Lower leg skin (tissue), 4 donors: ENCODE measurements around the gene SLC5A8. TPM values are rescaled to one million over a fixed set of nuclear protein-coding genes. Genes with fewer than 3 reads are reported as not detected.

ENCODE experiments used
- DNase-seq, 2 donors: peaks; one replicate each; pipeline ENCODE4 v3.0.0-alpha.2; 2019; ENCODE audit warnings: low spot score in 2 of 2
- H3K4me3 ChIP-seq: fragments of 200-600 bp; sonication (generic); 2 replicates; pipeline ENCODE4 v1.5.1; 2017; ENCODE audit warnings: mild to moderate bottlenecking, low read depth; ENCODE audit not compliant: poor library complexity, severe bottlenecking
- CTCF ChIP-seq, 3 donors: fragments of 450-650 bp; IDR thresholded peaks; one replicate each; pipeline ENCODE4 v1.5.1; 2016; ENCODE audit warnings: antibody characterized with exemption in 3 of 3, mild to moderate bottlenecking in 3 of 3, moderate library complexity in 2 of 3
- POLR2A ChIP-seq, 2 donors: fragments of 450-650 bp; IDR thresholded peaks; one replicate each; pipeline ENCODE4 v1.6.1; 2016 to 2017; ENCODE audit warnings: antibody characterized with exemption in 2 of 2, mild to moderate bottlenecking in 1 of 2, moderate library complexity in 1 of 2
- WGBS, 2 donors: methylation state at CpG; one replicate each; pipeline ENCODE4 v1.1.5; 2018; 5-methylcytosine and 5-hydroxymethylcytosine counted together
- intact Hi-C: fragments of 100-400 bp; cut with DNase I; formaldehyde crosslinking; loops from one replicate; pipeline ENCODE4 v1.15.0; 2023; ENCODE audit warnings: low total_unique reads
- total RNA-seq, 4 donors: library from RNA; depleted of rRNA; stranded (reverse); fragments of >200 nt; gene quantifications; one replicate each; pipeline ENCODE4 v1.1.0, GENCODE V29; 2016

The SLC5A8 gene
- total RNA-seq = under 1 TPM in 1 of 4 donors, not detected in 3; 0.42 TPM

GRCh38 chr12:101209319-101210302, at the start of gene SLC5A8:
TSS of gene SLC5A8 (minus strand) at chr12:101210238. CDS start at chr12:101209848, 390 bp downstream.
- H3K4me3 ChIP-seq = no peak within 1 kb of the TSS
- no peak for DNase-seq
- intact Hi-C loops = no loop called here
- 9 to 12% methylated on average over 36 to 59 of the region's 80 CpGs for WGBS, 2 donors
- no peak for TF ChIP-seq CTCF (IDR thresholded peaks at IDR 0.05)
- TF ChIP-seq POLR2A (IDR thresholded peaks at IDR 0.05) = no peak

- no peak for DNase-seq
- no peak overlapping the region for H3K4me3 ChIP-seq
- WGBS, 2 donors = 83 to 88% methylated on average over 4 of the region's 4 CpGs
- intact Hi-C loops = no loop called here
- TF ChIP-seq POLR2A (IDR thresholded peaks at IDR 0.05) = no peak
- TF ChIP-seq CTCF (IDR thresholded peaks at IDR 0.05) = no peak
Measured at GRCh38 chr12:101257357-101257756, 47.3 kb upstream of the SLC5A8 start.

- H3K4me3 ChIP-seq = no peak overlapping the region
- no peak for DNase-seq
- intact Hi-C loops = no loop called here
- WGBS, 2 donors = 55 to 64% methylated on average over 4 of the region's 4 CpGs
- no peak for TF ChIP-seq CTCF (IDR thresholded peaks at IDR 0.05)
- TF ChIP-seq POLR2A (IDR thresholded peaks at IDR 0.05) = no peak
Measured at GRCh38 chr12:101256266-101256665, 46.2 kb upstream of the SLC5A8 start.

- H3K4me3 ChIP-seq = no peak overlapping the region
- no peak for DNase-seq
- 76 to 84% methylated on average over 2 of the region's 2 CpGs for WGBS, 2 donors
- intact Hi-C loops = no loop called here
- no peak for TF ChIP-seq POLR2A (IDR thresholded peaks at IDR 0.05)
- no peak for TF ChIP-seq CTCF (IDR thresholded peaks at IDR 0.05)
Measured at GRCh38 chr12:101243616-101244015, 33.6 kb upstream of the SLC5A8 start.

- TF ChIP-seq POLR2A (IDR thresholded peaks at IDR 0.05) (no peak), CTCF (IDR thresholded peaks at IDR 0.05) (no peak)
- no peak for DNase-seq
- no peak overlapping the region for H3K4me3 ChIP-seq
- 76 to 89% methylated on average over 2 of the region's 2 CpGs for WGBS, 2 donors
- intact Hi-C loops = no loop called here
Measured at GRCh38 chr12:101243074-101243473, 33.0 kb upstream of the SLC5A8 start.
